Upper lobe of left lung (tissue), 6 donors: ENCODE results near the gene CDAN1. TPM values are rescaled to one million over a fixed set of nuclear protein-coding genes. Genes with fewer than 3 reads are reported as not detected.

Experiments
- ATAC-seq, 2 donors: fragments of 200-7000 bp; cut with Tn5 transposase; one replicate each; pipeline ENCODE4 v1.9.1; 2022; ENCODE audit warnings: mild to moderate bottlenecking in 2 of 2, moderate library complexity in 2 of 2; ENCODE audit not compliant: low FRiP score in 2 of 2
- DNase-seq, 2 donors: peaks; one replicate each; pipeline ENCODE4 v3.0.0-alpha.2; 2019 to 2020
- H3K27ac ChIP-seq, 4 donors: fragments of 200-600 bp; sonication (generic); one replicate each; pipeline ENCODE4 v1.5.1; 2016 to 2019
- H3K27me3 ChIP-seq, 4 donors: fragments of 200-600 bp; sonication (generic); one replicate each; pipeline ENCODE4 v1.5.1; 2017 to 2019
- H3K36me3 ChIP-seq, 4 donors: fragments of 200-600 bp; sonication (generic); one replicate each; pipeline ENCODE4 v1.5.1; 2016 to 2019
- H3K4me1 ChIP-seq, 4 donors: fragments of 200-600 bp; sonication (generic); one replicate each; pipeline ENCODE4 v1.5.1; 2018 to 2019
- H3K4me3 ChIP-seq, 4 donors: fragments of 200-600 bp; sonication (generic); one replicate each; pipeline ENCODE4 v1.5.1; 2017 to 2019; ENCODE audit warnings: mild to moderate bottlenecking in 2 of 4, moderate library complexity in 1 of 4
- H3K9me3 ChIP-seq, 4 donors: fragments of 200-600 bp; sonication (generic); one replicate each; pipeline ENCODE4 v1.5.1; 2018 to 2019
- CTCF ChIP-seq, 6 experiments: fragments of 450-650 bp in 4 of 6; fragments of 200-600 bp in 2 of 6; sonication (generic) in 2 of 6; IDR thresholded peaks; one replicate each; pipeline ENCODE4 v1.5.1; 2016 to 2019; ENCODE audit warnings: antibody characterized with exemption in 6 of 6
- EP300 ChIP-seq, 4 donors: sonication (generic); formaldehyde crosslinking; IDR thresholded peaks; one replicate each; pipeline ENCODE4 v1.5.1; 2017; ENCODE audit warnings: antibody characterized with exemption in 4 of 4, control low read depth in 2 of 4
- POLR2A ChIP-seq, 4 donors: fragments of 450-650 bp; IDR thresholded peaks; one replicate each; pipeline ENCODE4 v1.5.1; 2016 to 2017; ENCODE audit warnings: antibody characterized with exemption in 4 of 4, mild to moderate bottlenecking in 2 of 4
- POLR2AphosphoS5 ChIP-seq, 2 donors: sonication (generic); formaldehyde crosslinking; IDR thresholded peaks; one replicate each; pipeline ENCODE4 v1.5.1; 2017; ENCODE audit warnings: antibody characterized with exemption in 2 of 2
- WGBS, 2 donors: methylation state at CpG; one replicate each; pipeline ENCODE4 v1.1.5; 2017 to 2018; 5-methylcytosine and 5-hydroxymethylcytosine counted together
- total RNA-seq, 6 donors: library from RNA; depleted of rRNA in 4 of 6; stranded (reverse); fragments of >200 nt in 4 of 6; gene quantifications; one replicate each; pipeline versions ENCODE4 v1.1.0 to v1.2.1, GENCODE V29; 2016 to 2021
- donor health status: DM: no; HTN: no; CAD: no; lungs with moderate emphysema.
- donor health status: DM: no; HTN: yes; CAD: no; lungs with severe emphysema.

CDAN1 gene
- total RNA-seq, 6 donors from 2014 or later, result 9.1 to 30.4 (median 12.6) TPM

DNA sequence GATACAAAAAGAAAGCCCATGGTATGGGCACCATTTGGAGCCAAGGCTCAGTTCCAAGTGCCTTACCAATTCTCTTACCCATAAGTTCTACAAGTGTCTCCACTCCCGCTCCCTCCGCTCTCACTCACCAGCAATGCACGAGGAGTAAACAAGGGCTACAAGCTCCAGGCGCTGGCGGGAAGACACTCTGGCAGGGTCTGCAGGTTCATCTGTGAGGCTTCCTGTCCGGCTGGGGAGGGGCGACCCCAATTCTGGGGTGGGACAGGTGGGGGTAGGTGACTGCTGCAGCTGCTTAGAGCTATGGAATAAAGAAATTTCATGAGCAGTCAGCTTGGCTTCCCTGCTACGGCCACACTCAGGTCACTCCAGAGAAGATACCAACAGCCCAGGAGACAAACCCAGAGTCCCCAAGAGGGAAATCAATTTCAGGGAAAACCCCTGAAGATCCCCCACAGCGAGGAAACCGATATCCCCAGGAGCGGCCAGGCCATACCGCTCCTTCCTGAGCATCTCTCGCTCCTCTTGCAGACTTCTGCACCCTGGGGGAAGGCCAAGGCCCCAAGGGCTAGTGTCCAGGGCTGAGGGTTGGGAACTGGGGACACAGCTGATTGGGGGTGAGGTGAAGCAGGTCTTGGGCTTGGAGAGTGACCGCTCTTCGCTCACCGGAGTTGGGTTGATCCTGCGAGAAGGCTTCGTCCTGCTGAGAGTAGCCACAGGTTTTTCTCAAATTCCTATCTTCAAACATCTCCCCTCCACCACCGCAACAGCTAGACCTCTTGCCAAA lies 1.4 kb downstream of the CDAN1 start:
- TF ChIP-seq EP300 (IDR thresholded peaks at IDR 0.05), result no peak
- TF ChIP-seq POLR2AphosphoS5 (IDR thresholded peaks at IDR 0.05), result no peak
- TF ChIP-seq CTCF (IDR thresholded peaks at IDR 0.05), result no peak
- TF ChIP-seq POLR2A (IDR thresholded peaks at IDR 0.05), result no peak
- Histone ChIP-seq H3K4me3 (peak overlapping the region in 3 of 4 donors; percentile 82 to 100 (median 99)), H3K27me3 (no peaks in the 10 kb centered on the region), H3K4me1 (peaks cover 16 to 21% (median 17%) of the 10 kb centered on the region in 4 donors), H3K9me3 (no peaks in the 10 kb centered on the region), H3K27ac (peak overlapping the region in 1 of 4 donors; percentile 90), H3K36me3 (peaks cover 20 to 43% (median 35%) of the 10 kb centered on the region in 4 donors)
- ATAC-seq (no peak), DNase-seq (no peak)
- 88 to 89% methylated on average over 15 to 19 of the region's 19 CpGs for WGBS, 2 donors

- 93 to 97% methylated on average over 3 to 6 of the region's 6 CpGs for WGBS, 2 donors
- H3K36me3 ChIP-seq, result peaks cover 22 to 57% (median 48%) of the 10 kb centered on the region in 4 donors
- TF ChIP-seq POLR2A (IDR thresholded peaks at IDR 0.05) (no peak), EP300 (IDR thresholded peaks at IDR 0.05) (no peak), POLR2AphosphoS5 (IDR thresholded peaks at IDR 0.05) (no peak), CTCF (IDR thresholded peaks at IDR 0.05) (no peak)
These were observed 2.8 kb downstream of the CDAN1 start for GRCh38 chr15:42734076-42734672.

GRCh38 chr15:42733027-42733426 lies 3.9 kb downstream of the CDAN1 start:
- H3K4me3 ChIP-seq, result no peak overlapping the region
- TF ChIP-seq EP300 (IDR thresholded peaks at IDR 0.05), result no peak
- H3K27me3 ChIP-seq, result no peaks in the 10 kb centered on the region
- DNase-seq (no peak), ATAC-seq (no peak)
- no peak overlapping the region for H3K27ac ChIP-seq
- peaks cover 22 to 68% (median 60%) of the 10 kb centered on the region in 4 donors for H3K36me3 ChIP-seq
- H3K4me1 ChIP-seq, result peaks cover 16 to 28% (median 21%) of the 10 kb centered on the region in 4 donors
- H3K9me3 ChIP-seq, result no peaks in the 10 kb centered on the region
- WGBS, 2 donors, result 98 to 99% methylated on average over 11 of the region's 11 CpGs

More at GRCh38 chr15:42734076-42734672, 2.8 kb downstream of the CDAN1 start:
- ATAC-seq (no peak), DNase-seq (no peak)
- H3K9me3 ChIP-seq, result no peaks in the 10 kb centered on the region
- H3K4me3 ChIP-seq, result no peak overlapping the region
- H3K27me3 ChIP-seq, result no peaks in the 10 kb centered on the region
- no peak overlapping the region for H3K27ac ChIP-seq
- H3K4me1 ChIP-seq, result peaks cover 16 to 21% (median 17%) of the 10 kb centered on the region in 4 donors

- Histone ChIP-seq H3K27me3 (no peaks in the 10 kb centered on the region), H3K9me3 (no peaks in the 10 kb centered on the region), H3K4me1 (peaks cover 12 to 30% (median 21%) of the 10 kb centered on the region in 4 donors), H3K4me3 (no peak overlapping the region), H3K27ac (no peak overlapping the region), H3K36me3 (peaks cover 22 to 76% (median 66%) of the 10 kb centered on the region in 4 donors)
- DNase-seq (no peak), ATAC-seq (no peak)
- 86 to 88% methylated on average over 12 to 15 of the region's 15 CpGs for WGBS, 2 donors
- TF ChIP-seq CTCF (IDR thresholded peaks at IDR 0.05) (no peak), POLR2AphosphoS5 (IDR thresholded peaks at IDR 0.05) (no peak), POLR2A (IDR thresholded peaks at IDR 0.05) (no peak), EP300 (IDR thresholded peaks at IDR 0.05) (no peak)
These were observed 4.7 kb downstream of the CDAN1 start for GRCh38 chr15:42732095-42732827.

GRCh38 chr15:42731461-42731860 lies 5.5 kb downstream of the CDAN1 start:
- Histone ChIP-seq H3K4me1 (peaks cover 11 to 29% (median 20%) of the 10 kb centered on the region in 4 donors), H3K27me3 (no peaks in the 10 kb centered on the region), H3K9me3 (no peaks in the 10 kb centered on the region), H3K36me3 (peaks cover 22 to 84% (median 69%) of the 10 kb centered on the region in 4 donors), H3K4me3 (no peak overlapping the region), H3K27ac (no peak overlapping the region)
- ATAC-seq (no peak), DNase-seq (no peak)
- WGBS, 2 donors, result 81 to 89% methylated on average over 6 of the region's 6 CpGs
- TF ChIP-seq POLR2AphosphoS5 (IDR thresholded peaks at IDR 0.05) (no peak), POLR2A (IDR thresholded peaks at IDR 0.05) (no peak), EP300 (IDR thresholded peaks at IDR 0.05) (no peak), CTCF (IDR thresholded peaks at IDR 0.05) (no peak)
